ENCODE results near the gene DAPK2. TPM values are rescaled to one million over a fixed set of nuclear protein-coding genes. Genes with fewer than 3 reads are reported as not detected.

DAPK2 gene
- total RNA-seq, 1 donor from 2014 or later: 0.52 TPM

GRCh38 chr15:63998489-63998888 is 47.8 kb downstream of the DAPK2 start:
- H3K4me1 Mint-ChIP-seq (ENCODE audit: low read depth, unreplicated experiment): peaks cover 28% of the 10 kb centered on the region
- H3K27me3 Mint-ChIP-seq (ENCODE audit: low read depth, unreplicated experiment): peaks cover 16% of the 10 kb centered on the region
- no peaks in the 10 kb centered on the region for H3K9me3 Mint-ChIP-seq (ENCODE audit: unreplicated experiment)
- H3K4me2 ChIP-seq (ENCODE audit: low read length): no peak overlapping the region
- no peak overlapping the region for H3K4me3 ChIP-seq (ENCODE audit: insufficient read depth, low read depth, low read length)
- no peaks in the 10 kb centered on the region for H3K9me3 ChIP-seq (ENCODE audit: insufficient read depth, low read depth, low read length)
- no peaks in the 10 kb centered on the region for H3K36me3 ChIP-seq (ENCODE audit: insufficient read depth, low read length)
- H3K4me3 Mint-ChIP-seq (ENCODE audit: unreplicated experiment): no peak overlapping the region
- H4K20me1 ChIP-seq (ENCODE audit: insufficient read depth, low read length): no peaks in the 10 kb centered on the region
- peaks cover 2% of the 10 kb centered on the region for H3K36me3 Mint-ChIP-seq (ENCODE audit: low read depth, unreplicated experiment)
- FAIRE-seq (no peak), DNase-seq (ENCODE audit: low read depth) (no peak)
- H3K79me2 ChIP-seq (ENCODE audit: insufficient read depth, low read length): no peaks in the 10 kb centered on the region
- no peak overlapping the region for H2AFZ ChIP-seq (ENCODE audit: low read depth, low read length)
- peaks cover 3% of the 10 kb centered on the region for H3K27me3 ChIP-seq (ENCODE audit: insufficient read depth, low read length)
- no peak overlapping the region for H3K27ac Mint-ChIP-seq (ENCODE audit: unreplicated experiment)
- H3K9ac ChIP-seq (ENCODE audit: low read length): no peak overlapping the region
- TF ChIP-seq EZH2 (IDR thresholded peaks at IDR 0.05; ENCODE audit: insufficient read depth, low read length): no peak
- no peak for TF ChIP-seq CTCF (IDR thresholded peaks at IDR 0.05; ENCODE audit: insufficient read depth, low read depth, low read length)
- H3K27ac ChIP-seq (ENCODE audit: low read depth, low read length): no peak overlapping the region
- H3K4me1 ChIP-seq (ENCODE audit: insufficient read depth, low read length): peaks cover 9% of the 10 kb centered on the region

DNA sequence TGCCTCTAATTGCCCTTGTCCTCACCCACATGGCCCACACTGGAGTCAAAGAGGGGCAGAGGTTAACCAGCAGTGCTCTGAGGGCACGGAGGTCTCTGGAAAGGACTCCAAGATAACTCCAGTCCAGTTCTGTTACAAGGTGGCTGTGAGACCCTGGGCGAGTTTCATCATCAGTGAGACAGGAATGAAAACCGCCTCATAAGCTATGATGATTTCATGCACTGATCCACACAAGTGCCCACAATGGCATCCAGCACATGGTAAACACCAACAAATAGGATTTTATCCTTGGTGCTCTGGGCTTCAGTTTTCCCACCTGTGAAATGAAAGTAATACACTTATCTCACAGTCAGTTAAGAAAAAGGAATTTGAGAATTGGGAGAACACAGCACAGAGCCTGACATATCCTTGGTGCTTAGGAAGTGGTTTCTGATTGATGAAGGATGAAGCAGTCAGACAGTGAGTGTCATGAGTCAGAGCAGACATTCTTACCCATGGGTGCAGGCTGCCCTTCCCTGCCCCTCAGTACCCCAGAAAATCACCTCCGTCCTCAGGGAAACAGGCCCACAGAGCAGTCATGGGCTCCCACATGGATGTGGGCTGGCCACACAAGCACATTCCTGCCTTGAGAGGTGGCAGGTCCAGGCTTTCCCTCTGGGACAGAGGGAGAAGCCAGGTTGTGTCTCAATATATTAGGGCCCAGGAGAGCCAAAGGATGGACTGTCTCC is 48.4 kb downstream of the DAPK2 start:
- Mint-ChIP-seq H3K27ac (ENCODE audit: unreplicated experiment) (no peak overlapping the region), H3K27me3 (ENCODE audit: low read depth, unreplicated experiment) (peaks cover 19% of the 10 kb centered on the region), H3K4me1 (ENCODE audit: low read depth, unreplicated experiment) (peaks cover 28% of the 10 kb centered on the region), H3K9me3 (ENCODE audit: unreplicated experiment) (no peaks in the 10 kb centered on the region), H3K36me3 (ENCODE audit: low read depth, unreplicated experiment) (peaks cover 2% of the 10 kb centered on the region), H3K4me3 (ENCODE audit: unreplicated experiment) (no peak overlapping the region)
- Histone ChIP-seq H3K9ac (ENCODE audit: low read length) (no peak overlapping the region), H3K4me2 (ENCODE audit: low read length) (no peak overlapping the region), H3K27ac (ENCODE audit: low read depth, low read length) (no peak overlapping the region), H3K4me1 (ENCODE audit: insufficient read depth, low read length) (peaks cover 9% of the 10 kb centered on the region), H3K9me3 (ENCODE audit: insufficient read depth, low read depth, low read length) (no peaks in the 10 kb centered on the region), H3K79me2 (ENCODE audit: insufficient read depth, low read length) (no peaks in the 10 kb centered on the region), H3K4me3 (ENCODE audit: insufficient read depth, low read depth, low read length) (no peak overlapping the region), H4K20me1 (ENCODE audit: insufficient read depth, low read length) (no peaks in the 10 kb centered on the region), H3K36me3 (ENCODE audit: insufficient read depth, low read length) (no peaks in the 10 kb centered on the region), H2AFZ (ENCODE audit: low read depth, low read length) (no peak overlapping the region), H3K27me3 (ENCODE audit: insufficient read depth, low read length) (no peaks in the 10 kb centered on the region)
- no peak for DNase-seq (ENCODE audit: low read depth)
- FAIRE-seq: no peak
- TF ChIP-seq EZH2 (IDR thresholded peaks at IDR 0.05; ENCODE audit: insufficient read depth, low read length) (no peak), CTCF (IDR thresholded peaks at IDR 0.05; ENCODE audit: insufficient read depth, low read depth, low read length) (no peak)

DNA sequence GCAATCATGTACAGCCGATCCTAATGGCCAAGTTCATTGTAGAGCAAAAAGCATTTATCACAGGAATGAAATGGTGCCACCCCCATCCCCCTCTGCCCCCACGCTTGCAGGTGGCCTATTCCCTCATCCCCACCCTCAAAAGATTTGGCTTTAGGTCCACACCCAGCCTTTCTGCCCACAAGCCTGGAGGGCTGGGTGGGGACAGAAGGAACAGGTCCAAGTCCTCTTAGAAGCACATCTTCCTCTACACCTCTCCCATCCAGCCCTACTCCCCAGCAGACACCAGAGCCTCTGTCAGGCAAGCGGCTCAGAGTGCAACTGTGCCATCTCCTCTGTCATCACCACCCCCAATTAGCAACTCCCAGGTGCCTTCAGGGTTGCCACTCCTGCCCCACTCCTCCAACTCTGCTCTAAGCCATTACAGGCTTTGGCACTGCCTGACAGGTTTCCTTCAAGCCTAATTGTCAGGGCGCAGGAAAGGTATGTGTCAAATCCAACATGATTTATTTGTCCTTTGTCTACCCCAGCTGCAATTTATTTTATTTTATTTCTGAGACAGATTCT is 49.4 kb downstream of the DAPK2 start:
- Histone ChIP-seq H4K20me1 (ENCODE audit: insufficient read depth, low read length) (no peaks in the 10 kb centered on the region), H3K27ac (ENCODE audit: low read depth, low read length) (no peak overlapping the region), H3K4me1 (ENCODE audit: insufficient read depth, low read length) (peaks cover 9% of the 10 kb centered on the region), H3K9me3 (ENCODE audit: insufficient read depth, low read depth, low read length) (no peaks in the 10 kb centered on the region), H3K36me3 (ENCODE audit: insufficient read depth, low read length) (no peaks in the 10 kb centered on the region), H2AFZ (ENCODE audit: low read depth, low read length) (no peak overlapping the region), H3K4me3 (ENCODE audit: insufficient read depth, low read depth, low read length) (no peak overlapping the region), H3K27me3 (ENCODE audit: insufficient read depth, low read length) (no peaks in the 10 kb centered on the region), H3K9ac (ENCODE audit: low read length) (no peak overlapping the region), H3K79me2 (ENCODE audit: insufficient read depth, low read length) (no peaks in the 10 kb centered on the region), H3K4me2 (ENCODE audit: low read length) (no peak overlapping the region)
- Mint-ChIP-seq H3K9me3 (ENCODE audit: unreplicated experiment) (no peaks in the 10 kb centered on the region), H3K27me3 (ENCODE audit: low read depth, unreplicated experiment) (peaks cover 22% of the 10 kb centered on the region), H3K36me3 (ENCODE audit: low read depth, unreplicated experiment) (peaks cover 2% of the 10 kb centered on the region), H3K4me1 (ENCODE audit: low read depth, unreplicated experiment) (peaks cover 31% of the 10 kb centered on the region), H3K27ac (ENCODE audit: unreplicated experiment) (no peak overlapping the region), H3K4me3 (ENCODE audit: unreplicated experiment) (no peak overlapping the region)
- FAIRE-seq: no peak
- DNase-seq (ENCODE audit: low read depth): no peak
- TF ChIP-seq CTCF (IDR thresholded peaks at IDR 0.05; ENCODE audit: insufficient read depth, low read depth, low read length) (no peak), EZH2 (IDR thresholded peaks at IDR 0.05; ENCODE audit: insufficient read depth, low read length) (no peak)
